Activated CD8-positive, alpha-beta T cell treated with anti-CD3 and anti-CD28 coated beads, Interleukin-2, amount 10 ng/mL, durations not matched to agents 7 days and 5 days (primary cell): ENCODE results near the gene ABCG1. TPM values are rescaled to one million over a fixed set of nuclear protein-coding genes. Genes with fewer than 3 reads are reported as not detected.

ENCODE experiments used
- ATAC-seq: fragments of 150-1000 bp; cut with Tn5 transposase; one replicate; pipeline ENCODE4 v1.10.0; 2021; ENCODE audit warnings: moderate library complexity
- CTCF ChIA-PET: fragments of 350-600 bp; sonication (Branson Sonifier 250); formaldehyde crosslinking; loops from one replicate; lab custom pipeline; 2021; ENCODE audit warnings: antibody characterized with exemption; lab: Charles Lee
- POLR2A ChIA-PET: fragments of 350-600 bp; sonication (Branson Sonifier 250); formaldehyde crosslinking; loops from one replicate; lab custom pipeline; 2021; ENCODE audit warnings: antibody characterized with exemption; lab: Charles Lee
- DNase-seq: peaks from one replicate; pipeline ENCODE4 v3.0.0-alpha.2; 2020
- H3K27ac Mint-ChIP-seq: one replicate; pipeline ENCODE4 v1.8.0; 2021; ENCODE audit warnings: mild to moderate bottlenecking, mixed read lengths
- H3K27me3 Mint-ChIP-seq: one replicate; pipeline ENCODE4 v1.8.0; 2021; ENCODE audit warnings: low read depth, mixed read lengths
- H3K36me3 Mint-ChIP-seq: one replicate; pipeline ENCODE4 v1.8.0; 2021; ENCODE audit warnings: low read depth, mixed read lengths
- H3K4me1 Mint-ChIP-seq: one replicate; pipeline ENCODE4 v1.8.0; 2021; ENCODE audit warnings: low read depth, mixed read lengths
- H3K4me3 Mint-ChIP-seq: one replicate; pipeline ENCODE4 v1.8.0; 2021; ENCODE audit warnings: mild to moderate bottlenecking, mixed read lengths
- H3K9me3 Mint-ChIP-seq: one replicate; pipeline ENCODE4 v1.8.0; 2022; ENCODE audit warnings: mixed read lengths; ENCODE audit not compliant: insufficient read depth
- total RNA-seq, 2 experiments: library from RNA; stranded (reverse); gene quantifications; one replicate each; pipeline ENCODE4 v1.2.3, GENCODE V29; 2021

The ABCG1 gene
- total RNA-seq, 2 experiments from 2014 or later, result 6.7 to 8.0 TPM

- no peak for ATAC-seq
- Mint-ChIP-seq H3K4me3 (no peak overlapping the region), H3K4me1 (peaks cover 50% of the 10 kb centered on the region), H3K27me3 (no peaks in the 10 kb centered on the region), H3K9me3 (no peaks in the 10 kb centered on the region), H3K36me3 (no peaks in the 10 kb centered on the region), H3K27ac (no peak overlapping the region)
- no peak for DNase-seq
- ChIA-PET POLR2A (interaction anchor here (2.5 to 7.4 kb wide), 2 partner anchors 11 to 19 kb away, joined by 21 to 104 read pairs; partner anchors contain the start of gene ABCG1), CTCF (interaction anchor here (1.0 to 5.4 kb wide), 12 partner anchors 10 to 164 kb away, joined by 3 to 81 read pairs (median 16); partner anchors contain the start of gene UBASH3A)
These were observed 20.6 kb downstream of the ABCG1 start for GRCh38 chr21:42239556-42239955.

DNA sequence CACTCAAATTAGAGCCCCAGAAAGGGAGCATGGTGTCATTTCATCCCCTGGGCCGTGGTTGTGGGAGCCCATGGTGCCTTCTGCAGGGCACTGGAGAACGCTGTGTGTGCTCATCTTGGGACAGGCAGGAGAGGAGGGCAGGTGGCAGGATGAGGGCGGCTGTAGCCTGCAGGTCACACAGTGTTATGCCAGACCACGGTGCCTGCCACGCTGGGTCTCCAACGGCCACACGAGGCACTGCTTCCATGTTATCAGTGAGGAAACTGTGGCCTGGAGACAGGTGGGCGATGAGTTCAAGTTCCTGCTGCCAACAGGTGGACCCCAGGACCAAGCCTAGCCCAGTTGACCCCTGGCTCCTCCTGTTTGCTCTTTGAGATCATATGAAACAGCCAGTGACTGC lies 21.0 kb downstream of the ABCG1 start:
- H3K36me3 Mint-ChIP-seq, result no peaks in the 10 kb centered on the region
- no peak overlapping the region for H3K4me3 Mint-ChIP-seq
- H3K27ac Mint-ChIP-seq, result no peak overlapping the region
- ChIA-PET CTCF (interaction anchor here (1.2 to 5.4 kb wide), 6 partner anchors 10 to 75 kb away, joined by 3 to 81 read pairs (median 14); no protein-coding TSS in a partner anchor), POLR2A (no interaction called here)
- peaks cover 49% of the 10 kb centered on the region for H3K4me1 Mint-ChIP-seq
- no peaks in the 10 kb centered on the region for H3K27me3 Mint-ChIP-seq
- ATAC-seq, result no peak
- no peaks in the 10 kb centered on the region for H3K9me3 Mint-ChIP-seq
- no peak for DNase-seq

DNA sequence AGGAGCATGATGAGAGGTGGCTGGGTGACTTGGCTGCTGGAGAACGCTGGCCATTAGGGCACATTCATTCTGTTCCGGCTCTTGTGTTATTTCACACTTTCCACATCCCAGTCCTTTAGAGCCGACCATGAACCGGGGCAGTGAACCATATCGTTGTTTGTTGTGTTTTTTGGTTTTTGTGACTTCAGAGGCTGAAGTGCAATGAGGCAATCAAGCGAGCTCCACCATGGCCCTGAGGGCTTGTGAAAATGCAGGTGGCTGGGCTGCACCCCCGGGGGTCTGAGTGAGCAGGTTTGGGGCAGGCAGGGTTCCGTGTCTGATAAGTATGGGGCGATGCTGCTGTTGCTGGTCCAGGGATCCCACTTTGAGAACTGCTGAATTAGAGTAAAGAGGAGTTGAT lies 23.7 kb downstream of the ABCG1 start:
- ATAC-seq, result no peak
- CTCF ChIA-PET, result interaction anchor here (1.6 kb wide), 1 partner anchor 16 kb away, joined by 4 read pairs; no protein-coding TSS in a partner anchor
- H3K4me1 Mint-ChIP-seq, result peaks cover 27% of the 10 kb centered on the region
- no peaks in the 10 kb centered on the region for H3K36me3 Mint-ChIP-seq
- no peak for DNase-seq
- peaks cover 2% of the 10 kb centered on the region for H3K27me3 Mint-ChIP-seq
- POLR2A ChIA-PET, result interaction anchor here (1.3 kb wide), 1 partner anchor 161 kb away, joined by 3 read pairs; the partner anchor contains the start of gene UBASH3A
- no peak overlapping the region for H3K4me3 Mint-ChIP-seq
- H3K9me3 Mint-ChIP-seq, result no peaks in the 10 kb centered on the region
- H3K27ac Mint-ChIP-seq, result no peak overlapping the region

- Mint-ChIP-seq H3K9me3 (no peaks in the 10 kb centered on the region), H3K36me3 (no peaks in the 10 kb centered on the region), H3K27me3 (peaks cover 2% of the 10 kb centered on the region), H3K4me1 (peaks cover 23% of the 10 kb centered on the region), H3K4me3 (no peak overlapping the region), H3K27ac (no peak overlapping the region)
- ATAC-seq (no peak), DNase-seq (no peak)
- ChIA-PET CTCF (interaction anchor here (1.6 kb wide), 2 partner anchors 16 to 97 kb away, joined by 3 to 4 read pairs; no protein-coding TSS in a partner anchor), POLR2A (interaction anchor here (1.3 kb wide), 1 partner anchor 161 kb away, joined by 3 read pairs; the partner anchor contains the start of gene UBASH3A)
These were observed 24.1 kb downstream of the ABCG1 start for GRCh38 chr21:42243026-42243425.

DNA sequence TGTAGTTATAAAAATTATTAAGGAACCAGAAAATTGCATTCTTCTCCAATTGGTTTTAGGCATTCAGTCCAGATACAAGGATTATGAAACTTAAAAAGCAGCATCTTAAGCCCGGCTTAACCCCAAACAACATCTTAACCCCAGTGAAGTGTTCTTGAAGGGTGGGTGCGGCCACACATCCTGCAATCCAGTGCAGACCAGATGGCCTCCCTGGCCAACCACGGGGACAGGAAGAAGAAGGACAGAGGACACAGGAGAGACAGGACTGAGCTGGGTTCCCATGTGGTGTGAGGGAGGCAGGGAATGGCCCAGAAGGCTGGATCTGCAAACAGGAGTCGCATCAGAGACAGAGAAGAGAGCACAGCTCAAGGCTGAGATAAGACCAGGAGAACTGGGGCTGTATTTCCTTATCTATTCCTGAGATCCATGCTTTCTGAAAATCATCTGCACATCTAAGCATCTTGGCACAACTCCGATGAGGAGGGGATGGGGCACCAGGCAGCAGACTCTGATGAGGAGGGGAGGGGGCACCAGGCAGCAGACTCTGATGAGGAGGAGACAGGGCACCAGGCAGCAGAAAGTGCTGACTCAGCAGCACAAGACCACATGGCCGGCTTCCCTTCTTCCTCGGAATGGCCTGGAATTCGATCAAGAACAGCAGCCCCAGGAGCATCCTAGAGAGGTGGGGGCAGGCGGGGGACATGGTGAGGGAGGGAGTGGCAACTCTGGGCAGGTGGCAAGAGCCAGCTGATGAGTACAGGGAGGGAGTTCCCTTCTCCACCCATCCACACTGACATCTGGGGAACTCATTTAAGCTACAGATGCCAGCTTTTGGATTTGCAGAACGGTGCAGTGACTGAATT lies 26.6 kb downstream of the ABCG1 start:
- Mint-ChIP-seq H3K27me3 (peaks cover 2% of the 10 kb centered on the region), H3K27ac (no peak overlapping the region), H3K36me3 (no peaks in the 10 kb centered on the region), H3K9me3 (no peaks in the 10 kb centered on the region), H3K4me1 (peaks cover 5% of the 10 kb centered on the region), H3K4me3 (no peak overlapping the region)
- DNase-seq (no peak), ATAC-seq (no peak)
- ChIA-PET POLR2A (interaction anchor here (0.9 to 1.5 kb wide), 2 partner anchors 47 to 95 kb away, joined by 3 read pairs; no protein-coding TSS in a partner anchor), CTCF (interaction anchor here (0.9 to 2.0 kb wide), 7 partner anchors 11 to 100 kb away, joined by 3 to 23 read pairs (median 7); no protein-coding TSS in a partner anchor)

DNA sequence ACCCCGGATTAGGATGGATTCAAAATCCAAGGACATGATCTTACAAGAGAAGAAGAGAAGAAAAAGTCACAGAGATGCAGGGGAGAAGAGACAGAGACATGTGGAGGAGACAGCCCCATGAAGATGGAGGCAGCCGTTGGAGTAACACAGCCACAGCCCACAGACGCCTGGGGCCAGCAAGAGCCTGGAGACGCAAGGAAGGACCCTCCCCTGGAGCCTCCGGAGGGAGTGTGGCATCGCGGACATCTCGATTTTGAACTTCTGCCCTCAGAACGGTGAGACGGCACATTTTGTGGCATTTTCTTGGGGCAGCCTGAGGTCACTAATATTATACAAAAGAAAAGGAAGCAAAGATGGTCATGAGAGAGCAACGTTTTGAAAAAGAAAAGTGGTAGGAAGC lies 28.8 kb downstream of the ABCG1 start:
- DNase-seq (no peak), ATAC-seq (no peak)
- H3K36me3 Mint-ChIP-seq, result no peaks in the 10 kb centered on the region
- ChIA-PET POLR2A (no interaction called here), CTCF (no interaction called here)
- H3K4me1 Mint-ChIP-seq, result peaks cover 5% of the 10 kb centered on the region
- peaks cover 2% of the 10 kb centered on the region for H3K27me3 Mint-ChIP-seq
- H3K9me3 Mint-ChIP-seq, result no peaks in the 10 kb centered on the region
- no peak overlapping the region for H3K27ac Mint-ChIP-seq
- H3K4me3 Mint-ChIP-seq, result no peak overlapping the region

GRCh38 chr21:42248241-42248640 lies 29.3 kb downstream of the ABCG1 start:
- H3K4me3 Mint-ChIP-seq, result no peak overlapping the region
- CTCF ChIA-PET, result no interaction called here
- peaks cover 5% of the 10 kb centered on the region for H3K4me1 Mint-ChIP-seq
- POLR2A ChIA-PET, result no interaction called here
- ATAC-seq (no peak), DNase-seq (no peak)
- peaks cover 2% of the 10 kb centered on the region for H3K27me3 Mint-ChIP-seq
- H3K9me3 Mint-ChIP-seq, result no peaks in the 10 kb centered on the region
- H3K36me3 Mint-ChIP-seq, result no peaks in the 10 kb centered on the region
- H3K27ac Mint-ChIP-seq, result no peak overlapping the region

- Mint-ChIP-seq H3K4me3 (no peak overlapping the region), H3K9me3 (no peaks in the 10 kb centered on the region), H3K27ac (no peak overlapping the region), H3K36me3 (no peaks in the 10 kb centered on the region), H3K4me1 (peaks cover 8% of the 10 kb centered on the region), H3K27me3 (peaks cover 2% of the 10 kb centered on the region)
- ATAC-seq, result no peak
- DNase-seq, result no peak
- CTCF ChIA-PET, result interaction anchor here (1.0 to 1.9 kb wide), 2 partner anchors 10 to 11 kb away, joined by 4 to 11 read pairs; no protein-coding TSS in a partner anchor
- POLR2A ChIA-PET, result no interaction called here
These were observed 30.1 kb downstream of the ABCG1 start for GRCh38 chr21:42248783-42249597.

GRCh38 chr21:42250422-42251403 lies 31.8 kb downstream of the ABCG1 start:
- H3K27ac Mint-ChIP-seq, result no peak overlapping the region
- H3K4me3 Mint-ChIP-seq, result no peak overlapping the region
- ATAC-seq (no peak), DNase-seq (no peak)
- no peaks in the 10 kb centered on the region for H3K27me3 Mint-ChIP-seq
- peaks cover 9% of the 10 kb centered on the region for H3K4me1 Mint-ChIP-seq
- CTCF ChIA-PET, result interaction anchor here (1.3 to 1.9 kb wide), 3 partner anchors 8 to 10 kb away, joined by 3 to 11 read pairs (median 3); no protein-coding TSS in a partner anchor
- no peaks in the 10 kb centered on the region for H3K9me3 Mint-ChIP-seq
- no peaks in the 10 kb centered on the region for H3K36me3 Mint-ChIP-seq
- POLR2A ChIA-PET, result no interaction called here

GRCh38 chr21:42251654-42252324 lies 32.8 kb downstream of the ABCG1 start:
- Mint-ChIP-seq H3K9me3 (no peaks in the 10 kb centered on the region), H3K36me3 (no peaks in the 10 kb centered on the region), H3K4me3 (no peak overlapping the region), H3K27ac (no peak overlapping the region), H3K27me3 (no peaks in the 10 kb centered on the region), H3K4me1 (peaks cover 9% of the 10 kb centered on the region)
- ChIA-PET CTCF (interaction anchor here (0.8 to 1.5 kb wide), 5 partner anchors 8 to 135 kb away, joined by 3 to 4 read pairs (median 3); no protein-coding TSS in a partner anchor), POLR2A (interaction anchor here (1.9 kb wide), 1 partner anchor 17 kb away, joined by 6 read pairs; no protein-coding TSS in a partner anchor)
- ATAC-seq, result no peak
- no peak for DNase-seq
